ENCODE measurements around the gene CIROP.

DNA sequence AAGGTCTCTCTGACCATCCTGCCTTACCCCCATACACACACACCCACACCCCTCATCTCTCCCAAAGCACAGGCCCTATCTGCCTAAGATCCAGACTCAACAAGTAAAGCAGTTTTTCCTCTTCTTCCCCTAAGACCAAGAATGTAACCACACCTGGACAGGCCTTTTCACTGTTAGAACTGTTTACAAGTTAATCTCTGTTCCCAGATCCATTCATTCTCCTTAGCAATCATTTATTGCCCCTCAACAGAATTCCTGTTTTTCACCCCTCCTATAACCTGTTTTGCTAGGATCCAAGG, 1.9 kb upstream of the CIROP start:
- TF ChIP-seq, protein P1, sequence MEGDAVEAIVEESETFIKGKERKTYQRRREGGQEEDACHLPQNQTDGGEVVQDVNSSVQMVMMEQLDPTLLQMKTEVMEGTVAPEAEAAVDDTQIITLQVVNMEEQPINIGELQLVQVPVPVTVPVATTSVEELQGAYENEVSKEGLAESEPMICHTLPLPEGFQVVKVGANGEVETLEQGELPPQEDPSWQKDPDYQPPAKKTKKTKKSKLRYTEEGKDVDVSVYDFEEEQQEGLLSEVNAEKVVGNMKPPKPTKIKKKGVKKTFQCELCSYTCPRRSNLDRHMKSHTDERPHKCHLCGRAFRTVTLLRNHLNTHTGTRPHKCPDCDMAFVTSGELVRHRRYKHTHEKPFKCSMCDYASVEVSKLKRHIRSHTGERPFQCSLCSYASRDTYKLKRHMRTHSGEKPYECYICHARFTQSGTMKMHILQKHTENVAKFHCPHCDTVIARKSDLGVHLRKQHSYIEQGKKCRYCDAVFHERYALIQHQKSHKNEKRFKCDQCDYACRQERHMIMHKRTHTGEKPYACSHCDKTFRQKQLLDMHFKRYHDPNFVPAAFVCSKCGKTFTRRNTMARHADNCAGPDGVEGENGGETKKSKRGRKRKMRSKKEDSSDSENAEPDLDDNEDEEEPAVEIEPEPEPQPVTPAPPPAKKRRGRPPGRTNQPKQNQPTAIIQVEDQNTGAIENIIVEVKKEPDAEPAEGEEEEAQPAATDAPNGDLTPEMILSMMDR (conservative IDR thresholded peaks at IDR 0.05 in 1 of 2, IDR thresholded peaks at IDR 0.05 in 1 of 2; ENCODE audit: low read depth in 1 of 2, low read length in 2 of 2): no peak
- TF ChIP-seq EZH2 (IDR thresholded peaks at IDR 0.05; ENCODE audit: low read length, missing control alignments): no peak

Measured in fibroblast of lung (primary cell).